GM21529 (cell line): ENCODE data around the gene RSRC1.
"Not testable (repeated sequence)": the region's sequence is repeated elsewhere in the genome, so short reads cannot be mapped to it uniquely, and the experiment has no call there.

ENCODE experiments used
- ATAC-seq: cut with Tn5 transposase; IDR thresholded peaks from one replicate; pipeline ENCODE4 v1.9.1; 2021; ENCODE audit not compliant: unreplicated experiment

RSRC1 gene, protein sequence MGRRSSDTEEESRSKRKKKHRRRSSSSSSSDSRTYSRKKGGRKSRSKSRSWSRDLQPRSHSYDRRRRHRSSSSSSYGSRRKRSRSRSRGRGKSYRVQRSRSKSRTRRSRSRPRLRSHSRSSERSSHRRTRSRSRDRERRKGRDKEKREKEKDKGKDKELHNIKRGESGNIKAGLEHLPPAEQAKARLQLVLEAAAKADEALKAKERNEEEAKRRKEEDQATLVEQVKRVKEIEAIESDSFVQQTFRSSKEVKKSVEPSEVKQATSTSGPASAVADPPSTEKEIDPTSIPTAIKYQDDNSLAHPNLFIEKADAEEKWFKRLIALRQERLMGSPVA

DNA sequence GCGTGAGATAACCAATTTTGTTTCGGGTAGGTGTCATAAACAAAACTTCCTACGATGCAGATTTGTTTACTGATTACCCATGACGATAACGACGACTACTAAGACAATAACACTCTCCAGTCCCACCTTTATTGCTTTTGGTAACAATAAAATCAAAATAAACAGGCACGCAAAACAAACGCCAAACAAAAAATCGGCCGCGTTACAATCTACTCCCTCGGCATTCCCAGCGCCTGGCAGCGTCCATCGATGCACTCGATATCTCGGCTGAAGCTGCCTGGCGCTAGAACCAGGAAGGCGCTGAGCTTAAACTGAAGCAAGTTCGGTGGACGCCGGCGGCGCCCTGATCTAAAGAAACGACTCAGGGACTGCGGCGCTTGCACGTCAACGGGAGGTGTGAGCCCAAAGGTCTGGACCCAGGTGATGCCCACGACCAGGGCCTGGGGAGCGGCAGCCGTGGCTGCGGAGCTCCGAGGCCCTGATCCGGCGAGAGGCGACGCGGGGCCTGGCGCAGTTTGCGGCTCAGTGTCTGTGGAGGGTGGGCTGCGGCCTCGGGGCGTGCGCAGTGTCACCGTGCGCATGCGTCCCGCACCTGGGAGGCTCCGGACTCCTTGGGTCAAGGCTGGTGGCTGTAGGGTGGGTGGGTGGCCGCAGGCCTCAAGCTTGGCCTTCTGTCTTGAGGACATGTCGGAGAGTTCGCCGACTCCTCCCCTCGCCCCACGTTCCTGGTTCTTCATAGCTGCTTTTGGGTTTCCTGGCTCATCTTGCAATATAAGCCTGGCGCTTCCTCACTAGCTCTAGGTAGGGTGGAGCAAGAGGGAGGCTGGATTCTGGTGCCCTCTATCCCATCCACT is at the start of gene RSRC1:
RSRC1 (plus strand) TSS at position 286 of the 854 bp plus-strand sequence. CDS start 12,016 bp downstream, outside the sequence.
- ATAC-seq, result peak; percentile 82

GRCh38 chr3:158065574-158065973 is 44.3 kb upstream of the RSRC1 start:
- not testable (repeated sequence) for ATAC-seq

DNA sequence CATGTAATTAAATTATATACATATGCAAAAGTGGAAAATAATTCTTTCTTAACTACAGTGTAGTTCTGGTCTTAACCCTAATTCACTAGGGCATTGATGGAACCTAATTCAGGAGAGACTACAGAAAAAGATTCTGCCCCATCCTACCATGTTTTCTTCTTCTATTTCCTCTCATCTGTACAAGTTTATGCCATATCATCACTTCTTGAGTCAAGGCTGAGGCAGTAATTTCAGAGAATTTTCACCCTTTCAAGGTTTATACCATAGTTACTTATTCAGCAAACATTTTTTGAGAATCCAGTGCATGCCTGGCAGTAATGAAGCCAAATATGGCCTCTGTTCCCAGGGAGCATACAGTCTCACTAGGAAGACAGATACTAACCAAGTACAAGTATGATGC is 37.1 kb upstream of the RSRC1 start:
- no peak for ATAC-seq

- ATAC-seq, result no peak
These were observed 35.3 kb upstream of the RSRC1 start for GRCh38 chr3:158074591-158074990.

- no peak for ATAC-seq
These were observed 30.3 kb upstream of the RSRC1 start for GRCh38 chr3:158079599-158079998.

- no peak for ATAC-seq
These were observed 25.2 kb upstream of the RSRC1 start for GRCh38 chr3:158084651-158085050.

DNA sequence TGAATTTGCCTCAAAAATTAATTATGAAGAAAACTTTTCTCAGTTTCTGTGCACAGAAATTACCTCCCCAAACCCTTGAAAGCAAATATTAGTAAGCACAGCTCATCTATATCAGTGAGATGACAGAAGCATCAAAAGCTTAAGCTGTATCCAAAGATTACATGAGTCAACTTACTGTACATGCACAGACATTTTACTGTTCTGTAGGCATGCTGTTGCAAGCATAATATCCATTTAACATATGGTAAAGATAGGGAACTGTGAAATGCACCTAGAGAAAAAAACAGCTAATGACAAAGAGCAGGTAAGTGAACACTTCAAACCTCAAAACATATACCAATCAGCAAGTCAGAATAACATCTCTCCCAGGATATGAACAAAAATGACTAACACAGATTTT is 24.5 kb upstream of the RSRC1 start:
- ATAC-seq, result no peak

DNA sequence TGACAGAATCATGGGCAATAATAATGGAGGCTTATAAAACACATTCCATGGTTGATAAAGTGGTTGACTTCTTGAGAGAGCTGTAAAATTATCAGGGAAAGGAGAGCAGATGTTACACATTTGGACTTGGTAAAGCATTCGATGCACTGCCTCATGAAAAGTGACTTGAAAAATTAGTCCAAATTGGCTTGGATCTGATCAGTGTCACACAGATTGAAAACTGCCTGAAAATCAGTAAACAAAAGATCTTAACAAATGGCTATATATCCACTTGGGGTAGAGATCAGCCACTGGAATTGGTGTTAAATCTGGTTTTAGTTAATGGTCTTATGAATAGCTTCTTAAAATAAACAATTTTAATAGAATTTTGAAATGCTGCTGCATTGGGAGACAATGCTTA is 24.0 kb upstream of the RSRC1 start:
- ATAC-seq, result no peak

DNA sequence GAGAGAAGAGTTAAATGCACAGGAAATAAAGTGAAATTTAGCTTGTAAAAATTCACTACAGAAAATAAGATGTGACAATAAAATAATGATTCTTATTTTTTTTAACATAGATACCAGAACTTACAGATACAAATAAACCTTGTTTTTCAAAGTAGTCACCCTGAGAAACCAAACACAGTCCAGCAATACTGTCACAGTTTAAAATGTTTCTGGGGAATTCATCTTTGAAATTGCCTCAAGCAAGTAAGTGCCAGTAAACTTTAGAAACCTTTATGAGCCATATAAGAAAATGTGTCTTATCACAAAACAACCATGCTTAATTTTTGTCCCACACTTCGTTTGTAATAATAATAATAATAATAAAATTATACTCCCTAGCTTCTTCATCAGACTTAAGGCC is 23.5 kb upstream of the RSRC1 start:
- no peak for ATAC-seq

GRCh38 chr3:158086776-158087175 is 23.1 kb upstream of the RSRC1 start:
- ATAC-seq, result no peak

- ATAC-seq, result no peak
These were observed 18.4 kb upstream of the RSRC1 start for GRCh38 chr3:158091531-158091930.

DNA sequence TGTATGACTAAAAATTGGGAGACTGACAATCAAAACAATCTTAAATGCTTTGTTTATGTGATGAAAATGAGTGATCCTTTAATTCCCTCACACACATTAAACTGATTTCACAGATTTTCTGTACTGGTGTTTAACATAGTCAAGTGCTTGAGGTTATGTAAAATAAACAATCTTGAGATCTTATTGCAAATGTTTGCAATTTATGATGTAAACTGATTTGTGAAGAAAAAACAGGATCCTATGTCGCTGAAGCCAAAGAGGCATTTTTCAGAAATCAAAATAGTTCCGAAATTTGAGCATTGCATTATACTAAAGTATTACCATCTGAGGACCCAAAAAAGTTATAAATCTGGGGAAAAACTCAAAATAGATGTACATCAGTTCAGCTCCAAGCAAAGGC is 16.4 kb upstream of the RSRC1 start:
- ATAC-seq, result no peak

GRCh38 chr3:158094235-158095110 is 15.4 kb upstream of the RSRC1 start:
- peak; percentile 41 for ATAC-seq

DNA sequence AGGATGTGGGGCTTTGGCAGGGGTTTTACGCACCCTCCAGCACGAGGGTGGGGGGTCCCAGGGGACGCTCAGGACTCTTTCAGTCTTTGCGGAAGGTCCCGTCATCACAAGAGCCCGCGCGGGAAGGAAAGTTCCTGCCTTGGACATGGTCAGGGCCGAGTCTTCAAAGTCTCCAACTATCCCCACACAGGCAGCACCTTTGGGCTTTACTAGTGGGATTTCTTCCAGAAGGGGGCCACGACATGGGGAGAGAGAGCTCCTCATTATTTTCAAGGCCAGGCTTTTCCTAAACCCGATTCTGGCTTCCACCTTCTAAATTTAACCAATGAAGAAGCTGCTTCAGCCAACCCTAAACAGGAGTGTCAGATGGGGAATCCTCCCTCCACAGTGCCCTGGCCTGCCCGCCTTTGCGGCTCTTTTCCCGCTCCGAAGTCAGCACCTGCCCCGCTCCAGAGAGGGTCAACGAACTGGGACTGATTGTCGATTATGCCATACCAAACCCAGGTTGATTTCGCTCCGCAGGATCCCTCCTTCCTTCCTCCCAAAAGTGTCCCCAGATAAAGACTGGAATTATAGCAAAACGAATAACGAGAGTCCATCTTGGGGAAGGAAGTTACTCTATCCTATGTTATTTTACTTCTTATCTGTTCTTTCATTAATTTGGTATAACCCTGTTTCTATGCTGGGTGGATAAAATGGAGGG is 14.6 kb upstream of the RSRC1 start:
- ATAC-seq, result no peak

DNA sequence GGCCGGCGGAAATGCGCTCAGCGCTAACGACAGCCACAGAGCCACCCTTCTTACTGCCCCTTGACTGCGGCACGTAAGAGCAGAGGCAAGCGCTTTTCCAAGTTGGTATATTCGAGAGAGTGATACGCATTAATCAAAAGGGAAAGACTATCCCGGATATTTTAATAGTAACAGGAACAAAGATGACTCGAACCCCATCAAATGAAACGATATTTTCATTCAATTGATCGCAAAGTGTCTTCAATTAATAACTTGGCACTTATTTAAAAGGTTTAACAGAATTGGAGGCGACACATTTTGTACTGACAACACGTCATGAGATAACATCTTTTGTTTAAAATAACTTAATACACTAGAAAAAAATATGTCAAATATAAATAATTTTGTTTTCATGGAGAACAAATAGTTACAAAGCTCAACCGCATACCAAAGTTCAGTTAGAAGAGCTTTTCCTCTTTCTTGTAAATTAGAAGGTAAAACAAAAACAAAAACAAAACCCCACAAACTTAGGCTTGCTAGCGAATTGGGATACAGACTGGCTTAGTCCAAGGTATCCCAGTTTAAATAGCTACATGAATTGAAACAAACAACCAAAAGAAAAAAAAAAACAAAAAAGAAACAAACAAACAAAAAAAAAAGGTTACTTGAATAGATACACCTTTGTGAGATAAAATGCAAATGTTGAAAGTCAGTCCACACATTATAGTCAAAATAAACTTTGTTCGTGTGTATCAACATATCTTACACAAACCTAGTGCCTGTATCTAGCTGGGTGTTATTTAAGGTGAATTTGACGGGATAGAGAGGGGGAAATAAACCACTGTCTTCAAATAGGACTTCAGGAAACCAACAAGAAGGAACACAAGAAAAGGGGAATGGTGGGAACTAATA is 13.8 kb upstream of the RSRC1 start:
- no peak for ATAC-seq

GRCh38 chr3:158097081-158097592 is 12.8 kb upstream of the RSRC1 start:
- ATAC-seq, result no peak

DNA sequence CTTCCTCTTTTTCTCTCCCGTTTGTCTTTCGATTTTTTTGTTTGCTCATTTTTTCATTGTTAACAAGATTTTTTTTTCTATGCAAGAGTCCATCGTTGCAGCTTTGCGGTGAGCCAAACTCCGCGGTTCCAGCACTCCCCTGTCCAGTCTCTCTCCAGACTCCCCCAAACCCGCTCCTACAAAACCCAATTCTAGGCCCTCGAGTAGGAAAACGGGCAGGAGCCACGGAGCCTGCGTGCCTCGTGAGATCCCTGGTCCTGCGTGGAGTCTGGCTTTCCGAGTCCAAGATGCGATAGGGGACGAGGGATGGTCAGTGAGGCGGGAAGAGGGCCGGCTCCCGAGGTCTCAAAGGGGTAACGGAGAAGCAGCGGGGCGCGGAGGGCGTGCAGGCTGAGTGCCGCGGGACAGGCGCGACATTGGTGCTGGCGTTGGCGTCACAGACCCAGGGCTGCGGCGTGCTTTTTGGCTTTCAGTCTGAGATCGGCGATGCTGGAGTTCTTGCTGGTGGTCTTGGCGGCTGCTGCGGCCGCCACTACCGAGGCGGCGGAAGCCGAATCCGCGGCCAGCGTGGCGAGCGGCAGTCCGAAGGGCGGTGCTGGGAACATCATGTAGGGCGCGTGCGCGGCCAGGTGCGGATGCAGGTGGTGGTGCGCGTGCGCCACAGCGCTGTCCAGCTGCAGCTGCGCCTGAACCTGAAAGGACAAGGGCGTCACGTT is 12.1 kb upstream of the RSRC1 start:
- peak; percentile 89 for ATAC-seq

GRCh38 chr3:158098309-158098639 is 11.6 kb upstream of the RSRC1 start:
- ATAC-seq, result no peak
